ENCODE results near the gene BAZ2B. TPM values are rescaled to one million over a fixed set of nuclear protein-coding genes. Genes with fewer than 3 reads are reported as not detected.

BAZ2B gene
- total RNA-seq, 1 experiment from 2014 or later, result 34.9 TPM

GRCh38 chr2:159456500-159457426, 159.6 kb downstream of the BAZ2B start:
- Histone ChIP-seq H3K27me3 (ENCODE audit: insufficient read depth, low read depth) (no peaks in the 10 kb centered on the region), H3K4me3 (no peak overlapping the region), H3K36me3 (ENCODE audit: low read depth) (no peaks in the 10 kb centered on the region), H3K4me2 (no peak overlapping the region), H3F3A (ENCODE audit: insufficient read depth, low read depth) (no peaks in the 10 kb centered on the region), H3K4me1 (replicated peaks; ENCODE audit: insufficient read depth) (no peaks in the 10 kb centered on the region), H3K27ac (no peak overlapping the region), H4K20me1 (ENCODE audit: insufficient read depth) (no peaks in the 10 kb centered on the region), H3K79me2 (ENCODE audit: low read depth) (no peaks in the 10 kb centered on the region), H3K9me3 (ENCODE audit: insufficient read depth, low read depth) (no peaks in the 10 kb centered on the region), H3K9me2 (ENCODE audit: insufficient read depth) (no peaks in the 10 kb centered on the region), H2AFZ (no peak overlapping the region)
- POLR2A ChIA-PET (ENCODE audit: unreplicated experiment), result no interaction called here
- DNase-seq, result no peak
- intact Hi-C loops (cut with micrococcal nuclease; ENCODE audit: unreplicated experiment), result no loop called here
- CTCF ChIA-PET, result no interaction called here
- no peak for TF ChIP-seq EZH2 (IDR thresholded peaks at IDR 0.05; ENCODE audit: low read depth)
- no peak for TF ChIP-seq CTCF (conservative IDR thresholded peaks at IDR 0.05)
- no TSS peak for BruUV-seq (replicated peaks)

GRCh38 chr2:159455330-159455918, 160.9 kb downstream of the BAZ2B start:
- Histone ChIP-seq H3K9me3 (ENCODE audit: insufficient read depth, low read depth) (no peaks in the 10 kb centered on the region), H3K27me3 (ENCODE audit: insufficient read depth, low read depth) (no peaks in the 10 kb centered on the region), H3K79me2 (ENCODE audit: low read depth) (no peaks in the 10 kb centered on the region), H3K4me1 (replicated peaks; ENCODE audit: insufficient read depth) (no peaks in the 10 kb centered on the region), H3K36me3 (ENCODE audit: low read depth) (no peaks in the 10 kb centered on the region), H3K4me2 (no peak overlapping the region), H3K27ac (no peak overlapping the region), H3K4me3 (no peak overlapping the region), H3F3A (ENCODE audit: insufficient read depth, low read depth) (no peaks in the 10 kb centered on the region), H2AFZ (no peak overlapping the region), H4K20me1 (ENCODE audit: insufficient read depth) (no peaks in the 10 kb centered on the region), H3K9me2 (ENCODE audit: insufficient read depth) (no peaks in the 10 kb centered on the region)
- POLR2A ChIA-PET (ENCODE audit: unreplicated experiment), result interaction anchor here (0.6 kb wide), 1 partner anchor 468 kb away, joined by 6 read pairs; no protein-coding TSS in a partner anchor
- no peak for TF ChIP-seq CTCF (conservative IDR thresholded peaks at IDR 0.05)
- TF ChIP-seq EZH2 (IDR thresholded peaks at IDR 0.05; ENCODE audit: low read depth), result no peak
- intact Hi-C loops (cut with micrococcal nuclease; ENCODE audit: unreplicated experiment), result no loop called here
- no peak for DNase-seq
- no TSS peak for BruUV-seq (replicated peaks)
- CTCF ChIA-PET, result no interaction called here

GRCh38 chr2:159454185-159454584, 162.2 kb downstream of the BAZ2B start:
- H3F3A ChIP-seq (ENCODE audit: insufficient read depth, low read depth), result no peaks in the 10 kb centered on the region
- H3K4me2 ChIP-seq, result no peak overlapping the region
- BruUV-seq (replicated peaks), result no TSS peak
- no peaks in the 10 kb centered on the region for H3K27me3 ChIP-seq (ENCODE audit: insufficient read depth, low read depth)
- H3K4me1 ChIP-seq (replicated peaks; ENCODE audit: insufficient read depth), result no peaks in the 10 kb centered on the region
- TF ChIP-seq CTCF (conservative IDR thresholded peaks at IDR 0.05), result no peak
- TF ChIP-seq EZH2 (IDR thresholded peaks at IDR 0.05; ENCODE audit: low read depth), result no peak
- H3K79me2 ChIP-seq (ENCODE audit: low read depth), result no peaks in the 10 kb centered on the region
- H3K9me2 ChIP-seq (ENCODE audit: insufficient read depth), result no peaks in the 10 kb centered on the region
- intact Hi-C loops (cut with micrococcal nuclease; ENCODE audit: unreplicated experiment), result no loop called here
- no peaks in the 10 kb centered on the region for H3K36me3 ChIP-seq (ENCODE audit: low read depth)
- DNase-seq, result peak in 1 of 2 experiments; percentile 48
- no peak overlapping the region for H2AFZ ChIP-seq
- H4K20me1 ChIP-seq (ENCODE audit: insufficient read depth), result no peaks in the 10 kb centered on the region
- no peaks in the 10 kb centered on the region for H3K9me3 ChIP-seq (ENCODE audit: insufficient read depth, low read depth)
- no peak overlapping the region for H3K4me3 ChIP-seq
- H3K27ac ChIP-seq, result no peak overlapping the region
- CTCF ChIA-PET, result no interaction called here
- POLR2A ChIA-PET (ENCODE audit: unreplicated experiment), result no interaction called here

Data from PC-9 (cell line).